B cell (primary cell): ENCODE results near the gene SPATA32. TPM values are rescaled to one million over a fixed set of nuclear protein-coding genes. Genes with fewer than 3 reads are reported as not detected.

Experiments used
- ATAC-seq: fragments of 200-7000 bp; cut with Tn5 transposase; one replicate; pipeline ENCODE4 v1.10.0; 2021; ENCODE audit warnings: low read depth, mild to moderate bottlenecking, moderate number of reproducible peaks, moderate library complexity
- CTCF ChIA-PET: fragments of 350-600 bp; sonication (Branson Sonifier 250); formaldehyde crosslinking; loops from one replicate; lab custom pipeline; 2021; ENCODE audit warnings: antibody characterized with exemption, inconsistent platforms; lab: Charles Lee
- POLR2A ChIA-PET: fragments of 350-600 bp; sonication (Branson Sonifier 250); formaldehyde crosslinking; loops from one replicate; lab custom pipeline; 2021; ENCODE audit warnings: antibody characterized with exemption; lab: Charles Lee
- DNase-seq: peaks from one replicate; pipeline ENCODE4 v3.0.0; 2013
- H2AFZ ChIP-seq: 2 replicates; pipeline ENCODE4 v1.6.1; 2012; ENCODE audit warnings: mild to moderate bottlenecking, low read depth, low read length; ENCODE audit not compliant: insufficient read depth, poor library complexity, severe bottlenecking
- H3K27ac ChIP-seq, 2 donors: 1 replicate in 1 of 2; 2 replicates in 1 of 2; pipeline ENCODE4 v1.5.1; 2012 to 2013; ENCODE audit warnings: low read length in 2 of 2, mild to moderate bottlenecking in 2 of 2, moderate library complexity in 1 of 2
- H3K27me3 ChIP-seq, 4 experiments: fragments of 200-600 bp in 1 of 4; sonication (generic) in 1 of 4; replicated peaks in 1 of 4; 1 replicate in 2 of 4; 2 replicates in 2 of 4; pipeline versions ENCODE4 v1.6.1 to v1.7.0; 2013 to 2016; ENCODE audit warnings: low read length in 3 of 4, mild to moderate bottlenecking in 2 of 4, mixed read lengths in 1 of 4, moderate library complexity in 1 of 4; ENCODE audit not compliant: insufficient read depth in 4 of 4, control insufficient read depth in 3 of 4; ENCODE audit errors: control extremely low read depth in 1 of 4
- H3K36me3 ChIP-seq, 2 experiments: replicated peaks in 1 of 2; 1 replicate in 1 of 2; 2 replicates in 1 of 2; pipeline versions ENCODE4 v1.6.1 to v1.7.1; 2013; ENCODE audit warnings: low read length in 1 of 2; ENCODE audit not compliant: insufficient read depth in 2 of 2, control insufficient read depth in 1 of 2; ENCODE audit errors: control extremely low read depth in 1 of 2, extremely low read depth in 1 of 2
- H3K4me1 ChIP-seq, 2 donors: fragments of 200-600 bp in 1 of 2; sonication (generic) in 1 of 2; 1 replicate in 1 of 2; 2 replicates in 1 of 2; pipeline versions ENCODE4 v1.5.1 to v1.6.1; 2013 to 2017; ENCODE audit warnings: low read length in 2 of 2; ENCODE audit not compliant: control insufficient read depth in 2 of 2, insufficient read depth in 2 of 2
- H3K4me2 ChIP-seq: replicated peaks from 2 replicates; pipeline ENCODE3; 2012; ENCODE audit warnings: mild to moderate bottlenecking, low read depth, low read length; ENCODE audit not compliant: poor library complexity, severe bottlenecking
- H3K4me3 ChIP-seq, 5 experiments: fragments of 200-600 bp in 1 of 5; sonication (generic) in 1 of 5; 1 replicate in 3 of 5; 2 replicates in 2 of 5; pipeline versions ENCODE4 v1.5.1 to v1.7.0; 2011 to 2016; ENCODE audit warnings: low read length in 4 of 5, mild to moderate bottlenecking in 4 of 5, low read depth in 2 of 5, control low read depth in 1 of 5, moderate library complexity in 1 of 5; ENCODE audit not compliant: insufficient read depth in 1 of 5; ENCODE audit errors: control extremely low read depth in 1 of 5, extremely low read depth in 1 of 5
- H3K79me2 ChIP-seq: fragments of 200-600 bp; sonication (generic); one replicate; pipeline ENCODE4 v1.6.0; 2016; ENCODE audit warnings: low read length; ENCODE audit not compliant: control insufficient read depth, insufficient read depth
- H3K9ac ChIP-seq: fragments of 200-600 bp; sonication (generic); 2 replicates; pipeline ENCODE4 v1.6.1; 2017; ENCODE audit warnings: mild to moderate bottlenecking, low read length, moderate library complexity
- H3K9me3 ChIP-seq, 3 donors: one replicate each; pipeline versions ENCODE4 v1.6.1 to v1.7.1; 2013; ENCODE audit warnings: low read length in 2 of 3; ENCODE audit not compliant: control insufficient read depth in 2 of 3, insufficient read depth in 1 of 3; ENCODE audit errors: control extremely low read depth in 1 of 3
- H4K20me1 ChIP-seq: 2 replicates; pipeline ENCODE4 v1.6.0; 2012; ENCODE audit warnings: mild to moderate bottlenecking, low read length; ENCODE audit not compliant: insufficient read depth, control insufficient read depth, poor library complexity, severe bottlenecking
- H3K27ac Mint-ChIP-seq: one replicate; pipeline ENCODE4 v1.8.0; 2021; ENCODE audit warnings: mixed read lengths
- H3K27me3 Mint-ChIP-seq: one replicate; pipeline ENCODE4 v1.8.0; 2021; ENCODE audit warnings: mixed read lengths
- H3K4me1 Mint-ChIP-seq: one replicate; pipeline ENCODE4 v1.8.0; 2021; ENCODE audit warnings: mixed read lengths
- H3K4me3 Mint-ChIP-seq: one replicate; pipeline ENCODE4 v1.8.0; 2021; ENCODE audit warnings: mixed read lengths
- H3K9me3 Mint-ChIP-seq: one replicate; pipeline ENCODE4 v1.8.0; 2022; ENCODE audit warnings: mixed read lengths; ENCODE audit not compliant: insufficient read depth
- EZH2 ChIP-seq: IDR thresholded peaks from 2 replicates; pipeline ENCODE4 v1.6.1; 2012; ENCODE audit warnings: borderline replicate concordance, low read depth, mild to moderate bottlenecking, moderate library complexity, low read length; ENCODE audit not compliant: insufficient read depth, poor library complexity, severe bottlenecking
- WGBS: methylation state at CpG from one replicate; pipeline ENCODE4 v1.1.5; 2013; ENCODE audit warnings: missing lambda C conversion rate; ENCODE audit not compliant: insufficient coverage; 5-methylcytosine and 5-hydroxymethylcytosine counted together
- intact Hi-C: fragments of 100-400 bp; cut with micrococcal nuclease; formaldehyde crosslinking; loops from one replicate; pipeline ENCODE4 v1.10.0; 2022
- polyA plus RNA-seq: library from polyadenylated mRNA; depleted of rRNA; stranded (reverse); fragments of >200 nt; gene quantifications from 2 replicates; pipeline ENCODE4 v1.2.3, GENCODE V29; 2012
- total RNA-seq, 2 donors: library from RNA; stranded (reverse); fragments of 120-200 nt in 1 of 2; gene quantifications; 1 replicate in 1 of 2; 2 replicates in 1 of 2; pipeline versions ENCODE4 v1.2.3 to v1.2.4, GENCODE V29; 2013 to 2022
- TF ChIP-seq, protein P1 (sequence below): fragments of 200-600 bp; IDR thresholded peaks from one replicate; pipeline ENCODE4 v1.8.0; 2022; ENCODE audit warnings: antibody characterized with exemption, mild to moderate bottlenecking

SPATA32 gene
- total and polyA plus RNA-seq, 2 donors (not counting 1 experiment from before 2014, with no cell fraction given) = 0.12 to 0.52 TPM

DNA sequence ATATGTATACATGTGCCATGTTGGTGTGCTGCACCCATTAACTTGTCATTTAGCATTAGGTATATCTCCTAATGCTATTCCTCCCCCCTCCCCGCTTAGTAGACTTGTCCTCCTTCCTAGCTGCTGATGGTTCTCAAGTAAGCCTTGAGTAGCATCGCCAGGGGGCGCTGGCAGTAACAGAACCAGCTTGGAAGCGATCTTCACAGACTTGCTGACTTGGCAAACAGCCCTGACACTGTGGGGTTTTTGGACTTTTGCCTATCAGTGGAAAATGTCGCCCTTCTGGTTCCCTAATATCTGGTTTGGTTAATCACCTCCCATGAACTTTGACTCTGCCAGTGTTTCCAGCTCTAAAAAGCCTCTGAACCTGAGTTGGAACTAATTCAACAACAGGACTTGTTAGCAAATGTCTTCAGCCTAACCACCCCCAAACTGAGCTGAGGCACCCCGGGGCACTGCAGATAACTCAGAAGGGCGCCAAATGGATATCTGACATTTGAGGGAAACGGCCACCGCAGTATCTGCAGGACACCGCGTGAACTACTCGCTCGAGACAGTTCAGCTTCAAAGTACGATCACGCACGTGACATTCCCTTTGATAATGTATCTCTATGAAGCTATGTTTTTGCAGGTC lies 15.4 kb upstream of the SPATA32 start:
- no peak overlapping the region for H3K9ac ChIP-seq
- no peak overlapping the region for H3K4me2 ChIP-seq

More for the DNA sequence above, 15.4 kb upstream of the SPATA32 start:
- H3K4me1 ChIP-seq = peaks cover 4 to 5% of the 10 kb centered on the region in 2 donors
- H3K9me3 Mint-ChIP-seq = no peaks in the 10 kb centered on the region
- no peak for TF ChIP-seq EZH2
- TF ChIP-seq, protein P1, sequence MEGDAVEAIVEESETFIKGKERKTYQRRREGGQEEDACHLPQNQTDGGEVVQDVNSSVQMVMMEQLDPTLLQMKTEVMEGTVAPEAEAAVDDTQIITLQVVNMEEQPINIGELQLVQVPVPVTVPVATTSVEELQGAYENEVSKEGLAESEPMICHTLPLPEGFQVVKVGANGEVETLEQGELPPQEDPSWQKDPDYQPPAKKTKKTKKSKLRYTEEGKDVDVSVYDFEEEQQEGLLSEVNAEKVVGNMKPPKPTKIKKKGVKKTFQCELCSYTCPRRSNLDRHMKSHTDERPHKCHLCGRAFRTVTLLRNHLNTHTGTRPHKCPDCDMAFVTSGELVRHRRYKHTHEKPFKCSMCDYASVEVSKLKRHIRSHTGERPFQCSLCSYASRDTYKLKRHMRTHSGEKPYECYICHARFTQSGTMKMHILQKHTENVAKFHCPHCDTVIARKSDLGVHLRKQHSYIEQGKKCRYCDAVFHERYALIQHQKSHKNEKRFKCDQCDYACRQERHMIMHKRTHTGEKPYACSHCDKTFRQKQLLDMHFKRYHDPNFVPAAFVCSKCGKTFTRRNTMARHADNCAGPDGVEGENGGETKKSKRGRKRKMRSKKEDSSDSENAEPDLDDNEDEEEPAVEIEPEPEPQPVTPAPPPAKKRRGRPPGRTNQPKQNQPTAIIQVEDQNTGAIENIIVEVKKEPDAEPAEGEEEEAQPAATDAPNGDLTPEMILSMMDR = peak; percentile 77
- no peaks in the 10 kb centered on the region for H3K27me3 Mint-ChIP-seq
- 48% methylated on average over 13 of the region's 16 CpGs for WGBS
- no peaks in the 10 kb centered on the region for H3K9me3 ChIP-seq
- H3K4me3 Mint-ChIP-seq = no peak overlapping the region
- ATAC-seq (peak; percentile 94), DNase-seq (peak; percentile 91)
- H4K20me1 ChIP-seq = peaks cover 38% of the 10 kb centered on the region
- H3K4me3 ChIP-seq = no peak overlapping the region
- CTCF ChIA-PET = interaction anchor here (0.6 to 17.0 kb wide), 51 partner anchors 9 to 555 kb away, joined by 3 to 520 read pairs (median 6); partner anchors contain the start of genes ACBD4, FMNL1 and MAP3K14
- peaks cover 6% of the 10 kb centered on the region for H3K4me1 Mint-ChIP-seq
- H3K27me3 ChIP-seq = no peaks in the 10 kb centered on the region
- no peak overlapping the region for H3K27ac Mint-ChIP-seq
- peaks cover 0 to 41% of the 10 kb centered on the region in 2 experiments for H3K36me3 ChIP-seq
- peaks cover 28% of the 10 kb centered on the region for H3K79me2 ChIP-seq
- H3K27ac ChIP-seq = peak overlapping the region in 1 of 2 donors; percentile 48
- intact Hi-C loops = loop anchor here (1.0 to 2.0 kb wide), 4 partner anchors 40 to 108 kb away; partner anchors contain the start of gene MAP3K14
- H2AFZ ChIP-seq = no peak overlapping the region
- POLR2A ChIA-PET = interaction anchor here (0.7 to 2.1 kb wide), 8 partner anchors 26 to 129 kb away, joined by 3 to 18 read pairs (median 5); partner anchors contain the start of genes HEXIM1 and MAP3K14
